Measurements from ENCODE around the gene ENO2.

DNA sequence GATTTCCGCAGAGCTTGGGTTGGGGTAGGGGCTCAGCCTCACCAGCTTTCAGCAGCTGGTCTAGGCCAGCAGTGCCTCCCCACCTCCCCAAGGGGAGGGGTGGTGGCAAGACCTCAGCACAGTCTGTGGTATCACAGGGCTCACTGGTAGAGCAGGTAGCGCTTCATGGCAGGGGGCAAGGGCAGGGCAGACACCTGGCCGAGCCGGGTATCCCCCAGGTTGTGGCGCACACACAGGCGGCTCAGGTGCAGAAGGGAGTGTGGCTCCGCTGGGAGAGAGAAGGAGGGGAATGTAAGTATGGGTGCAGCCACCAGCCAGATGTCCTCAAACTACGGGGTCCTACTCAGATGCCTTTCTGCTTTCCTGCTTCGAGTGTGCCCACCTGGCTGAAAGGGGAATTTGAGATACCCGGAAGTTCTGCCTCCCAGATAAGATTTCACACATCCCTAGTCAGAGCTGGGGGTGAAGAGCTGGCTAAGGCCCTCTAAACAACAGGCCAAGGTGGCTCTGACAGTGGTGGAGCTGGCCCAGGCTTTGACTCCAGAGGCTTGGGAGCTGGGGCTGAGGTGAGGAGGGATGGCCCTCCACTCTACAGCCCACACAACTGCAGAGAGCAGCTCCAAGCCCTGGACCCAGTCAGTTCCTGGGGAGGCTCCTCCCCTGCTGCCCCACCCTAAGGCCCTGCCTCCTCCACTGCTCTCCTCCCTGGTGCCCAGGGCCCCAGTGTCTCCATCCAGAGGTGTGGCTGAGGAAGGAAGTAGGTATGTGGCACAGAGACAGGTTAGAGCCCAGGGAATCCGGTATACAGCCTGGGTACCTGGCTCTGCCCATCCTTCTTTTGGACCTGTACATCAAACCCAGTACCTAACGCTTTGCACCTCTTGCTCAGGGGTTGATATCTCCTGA is 43.1 kb upstream of the ENO2 start:
- no peak for TF ChIP-seq POLR2A (IDR thresholded peaks at IDR 0.05)
- no peak for TF ChIP-seq CTCF (IDR thresholded peaks at IDR 0.05)
